GM19328 (cell line): Measurements from ENCODE around the gene RAPGEF4.
"Not testable (repeated sequence)": the region's sequence is repeated elsewhere in the genome, so short reads cannot be mapped to it uniquely, and the experiment has no call there.

Experiments used
- ATAC-seq: cut with Tn5 transposase; IDR thresholded peaks from one replicate; pipeline ENCODE4 v1.9.1; 2021; ENCODE audit warnings: mild to moderate bottlenecking, moderate library complexity; ENCODE audit not compliant: unreplicated experiment

The RAPGEF4 gene

DNA sequence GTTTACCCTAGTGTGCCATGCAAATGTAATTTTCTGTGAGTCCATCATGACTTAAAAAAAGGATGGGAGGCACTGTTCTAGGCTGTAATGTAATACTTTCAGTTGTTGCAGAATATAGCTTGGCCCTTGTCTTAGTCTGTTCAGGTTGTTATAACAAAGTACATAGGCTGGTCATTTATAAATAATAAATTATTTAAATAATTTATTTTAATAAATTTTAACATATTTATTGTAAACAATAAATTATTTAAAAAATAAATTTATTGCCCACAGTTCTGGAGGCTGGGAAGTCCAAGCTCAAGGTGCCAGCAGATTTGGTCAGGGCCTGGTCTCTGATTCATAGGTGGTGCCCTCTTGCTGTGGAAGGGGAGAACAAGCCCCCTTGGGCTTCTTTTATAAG lies 35.2 kb downstream of the RAPGEF4 start:
- ATAC-seq, result no peak

DNA sequence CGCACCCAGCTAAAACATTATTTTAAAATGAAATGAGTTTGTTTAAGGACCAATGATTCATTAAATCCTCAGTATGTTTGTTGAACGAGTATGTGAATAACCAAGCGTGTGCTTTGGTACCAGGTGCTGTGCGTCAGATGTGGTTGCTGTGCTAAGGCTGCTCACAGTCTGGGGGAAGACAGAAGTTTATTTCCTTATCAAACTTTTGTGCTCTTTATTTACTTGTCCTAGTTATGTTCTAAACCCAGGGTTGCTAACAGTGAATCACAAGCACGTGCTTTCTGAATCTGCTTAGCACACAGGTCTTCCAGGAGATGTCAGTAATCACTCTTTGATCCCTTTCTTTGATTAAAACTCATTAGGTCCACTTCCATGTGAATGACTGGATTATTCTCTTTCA lies 37.0 kb downstream of the RAPGEF4 start:
- no peak for ATAC-seq

DNA sequence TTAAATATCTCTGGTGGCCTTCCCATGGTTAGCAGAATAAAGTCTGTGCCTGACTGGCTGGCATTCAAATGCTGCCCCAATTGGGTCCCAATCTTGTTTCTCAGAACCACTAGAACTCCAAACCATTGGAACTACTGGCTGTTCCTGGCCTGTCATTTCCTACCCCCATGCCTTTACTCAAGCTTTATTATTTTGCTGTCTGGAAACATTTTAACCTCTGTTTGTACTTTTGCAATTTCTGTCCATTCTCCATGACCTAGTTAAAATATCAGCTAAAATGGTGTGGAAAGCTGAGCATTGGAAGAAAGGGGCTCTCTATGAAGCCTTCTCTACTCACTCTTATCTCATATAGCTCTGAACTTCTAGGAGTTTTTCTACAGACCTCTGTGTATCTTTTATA lies 38.7 kb downstream of the RAPGEF4 start:
- ATAC-seq, result no peak

DNA sequence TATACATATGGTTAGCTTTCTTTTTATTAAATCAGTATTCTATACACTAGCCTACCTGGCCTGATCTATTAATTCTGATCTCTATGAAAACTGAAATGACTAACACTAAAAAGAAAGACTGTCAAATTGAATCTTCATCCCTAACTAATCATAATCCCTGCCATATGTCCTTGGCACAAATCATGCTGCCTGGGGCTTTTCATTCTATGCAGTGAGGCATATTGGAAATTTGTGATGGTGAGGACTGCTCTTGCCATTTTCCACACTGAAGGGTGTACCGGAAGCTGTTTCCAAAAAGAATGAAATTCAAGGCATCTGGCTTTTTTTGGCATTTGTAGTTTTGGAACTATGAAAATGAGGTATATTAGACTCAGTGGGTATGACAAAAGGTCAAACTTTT lies 39.7 kb downstream of the RAPGEF4 start:
- no peak for ATAC-seq

DNA sequence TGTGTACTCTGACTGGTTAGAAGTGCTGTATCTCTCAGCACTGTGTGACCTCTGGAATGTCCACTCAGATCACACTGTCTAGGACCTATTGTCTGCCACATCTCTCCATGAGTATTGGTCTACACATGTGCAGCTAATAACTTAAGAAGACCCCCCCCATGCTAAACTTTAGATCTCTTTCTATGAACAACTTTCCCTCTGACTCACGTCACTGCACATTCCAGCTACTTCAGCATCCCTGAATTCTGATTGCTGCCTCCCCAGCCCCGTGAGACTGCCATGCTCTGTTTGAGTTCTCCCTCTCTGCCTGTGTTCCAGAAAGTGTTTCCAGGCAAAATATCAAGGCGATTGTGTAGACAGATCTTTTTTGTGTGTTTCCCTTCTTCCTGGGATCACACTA lies 41.8 kb downstream of the RAPGEF4 start:
- ATAC-seq, result no peak

DNA sequence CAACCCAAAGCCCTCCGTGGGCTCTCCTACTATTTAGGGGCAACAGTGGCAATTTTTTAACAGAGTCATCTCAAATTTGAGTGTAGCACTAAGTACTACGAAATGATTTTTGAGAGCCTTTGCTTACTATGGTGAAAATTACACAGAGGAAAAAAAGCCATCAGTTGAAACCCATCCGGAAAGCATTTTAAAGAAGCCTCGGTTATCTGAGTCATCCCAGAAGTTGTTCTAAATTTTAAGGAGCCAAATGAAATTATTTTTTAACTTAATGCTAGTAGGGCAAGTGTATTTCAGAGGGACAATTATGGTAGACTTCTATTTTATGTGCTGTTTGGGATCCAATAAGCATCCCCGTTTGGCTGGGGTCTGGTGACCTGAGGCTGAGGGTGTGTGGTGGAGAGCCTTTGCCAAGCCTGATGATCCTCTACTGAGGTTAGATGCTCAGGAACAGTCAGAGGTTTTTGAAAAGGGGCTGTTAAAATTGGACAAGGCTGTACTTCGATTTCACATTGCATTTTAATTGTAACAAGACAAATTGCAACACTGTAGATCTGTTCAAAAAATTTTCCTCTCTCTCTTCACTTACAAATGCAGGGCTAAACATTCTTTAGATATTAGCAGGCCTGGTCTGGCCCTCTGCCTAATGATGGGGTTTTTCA lies 47.0 kb downstream of the RAPGEF4 start:
- ATAC-seq, result no peak

DNA sequence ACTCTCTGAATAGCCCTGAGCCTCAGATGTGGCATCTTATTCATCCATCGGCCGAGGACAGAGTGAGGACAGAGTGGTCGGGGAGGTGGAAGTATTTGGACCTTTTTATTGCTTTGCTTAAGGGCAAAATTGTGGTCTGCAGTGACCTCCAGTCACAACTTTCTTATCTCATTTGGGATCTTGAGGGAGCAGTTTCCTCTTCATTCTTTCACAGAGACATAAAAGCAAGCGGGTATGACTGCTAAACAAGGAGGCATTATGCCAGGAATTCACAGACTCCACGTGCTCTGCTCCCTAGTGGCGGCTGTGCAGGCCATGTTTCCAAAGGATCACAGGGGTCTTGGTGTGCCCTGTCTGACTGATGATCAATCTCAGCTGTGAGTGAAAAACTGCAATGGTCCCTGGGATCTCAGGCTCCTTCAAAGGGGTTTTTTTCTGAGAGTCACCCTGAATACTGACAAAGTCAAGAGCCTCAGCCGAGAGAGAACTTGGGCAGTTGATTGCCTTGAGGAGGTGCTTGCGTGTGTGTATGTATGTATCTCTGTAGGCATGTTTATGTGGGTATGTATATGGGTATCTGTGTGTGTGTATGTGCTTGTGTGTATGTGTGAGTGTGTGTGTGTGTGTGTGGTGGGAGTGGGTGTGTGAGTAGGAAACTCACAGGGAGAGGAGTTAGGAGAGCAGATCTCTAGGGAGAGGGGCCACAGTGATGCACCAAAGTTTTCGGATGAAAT lies 47.7 kb downstream of the RAPGEF4 start:
- ATAC-seq, result no peak

DNA sequence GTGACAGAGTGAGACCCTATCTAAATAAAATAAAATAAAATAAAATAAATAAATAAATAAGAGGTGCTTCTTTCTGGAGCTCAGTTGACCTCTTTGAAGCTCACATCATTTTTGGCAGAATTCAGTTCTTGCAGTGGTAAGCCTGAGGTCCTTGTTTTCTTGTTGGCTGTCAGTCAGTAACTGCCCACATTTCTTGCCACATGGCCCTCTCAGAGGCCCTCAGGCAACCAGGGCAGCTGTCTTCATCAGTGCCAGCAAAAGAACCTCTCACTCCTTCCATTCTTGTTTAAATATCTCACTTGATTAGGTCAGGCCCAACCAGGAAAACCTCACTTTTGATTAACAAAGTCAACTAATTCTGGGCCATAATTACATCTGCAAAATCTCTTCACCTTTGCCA lies 53.2 kb downstream of the RAPGEF4 start:
- ATAC-seq, result no peak

DNA sequence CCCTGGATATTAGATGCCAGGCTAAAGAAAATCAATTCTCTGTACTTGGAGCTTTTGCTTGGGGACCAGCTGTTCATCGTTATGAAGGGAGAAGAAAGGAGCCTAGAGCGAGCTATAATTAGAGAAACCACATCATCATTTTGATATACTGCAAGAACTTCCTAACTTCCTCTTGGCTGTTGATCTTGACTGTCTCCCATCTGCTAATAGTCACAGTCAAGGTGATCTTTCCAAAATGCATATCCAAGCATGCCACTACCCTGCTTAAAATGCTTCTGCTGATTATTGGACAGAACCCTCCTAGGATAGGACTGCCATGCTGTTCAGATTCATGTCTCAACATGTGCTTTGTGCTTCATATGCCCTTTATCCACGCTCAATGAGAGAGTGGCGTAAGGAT lies 54.8 kb downstream of the RAPGEF4 start:
- ATAC-seq, result no peak

DNA sequence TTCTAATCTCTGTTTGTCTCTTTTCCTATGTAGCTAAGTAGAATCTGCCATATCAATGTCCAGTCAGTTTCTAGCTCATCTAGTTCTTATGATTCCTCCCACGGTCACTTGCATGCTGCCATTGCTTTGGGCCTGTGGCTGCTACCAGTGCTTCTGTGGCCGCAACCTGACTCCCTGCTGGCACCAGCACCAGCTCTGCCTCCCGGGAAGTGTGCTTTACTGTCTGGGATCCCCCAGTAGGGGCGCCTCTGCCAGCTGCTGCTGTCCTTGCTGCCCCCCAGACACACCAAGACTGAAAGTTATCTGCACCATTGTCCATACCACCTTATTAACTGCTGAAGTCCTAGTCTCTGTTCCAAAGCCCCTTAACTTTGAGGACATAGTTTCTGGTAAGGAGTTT lies 56.3 kb downstream of the RAPGEF4 start:
- no peak for ATAC-seq

DNA sequence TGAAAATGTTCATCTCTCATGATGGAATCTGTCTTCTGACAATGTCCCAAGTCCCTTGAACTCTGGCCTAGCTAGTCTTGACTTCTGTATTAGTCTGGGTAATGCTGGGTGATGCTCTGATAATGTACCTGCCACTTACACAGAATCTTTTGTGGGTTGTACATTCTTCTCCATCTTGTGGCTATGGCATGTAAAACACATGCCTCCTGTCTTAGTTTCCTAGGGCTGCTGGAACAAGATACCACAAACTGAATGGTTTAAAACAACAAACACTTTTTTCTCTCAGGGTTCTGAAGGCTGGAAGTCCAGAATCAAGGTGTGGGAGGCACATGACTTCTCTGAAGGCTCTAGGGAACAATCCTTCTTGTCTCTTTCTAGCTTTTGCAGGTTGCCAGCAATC lies 57.1 kb downstream of the RAPGEF4 start:
- no peak for ATAC-seq

DNA sequence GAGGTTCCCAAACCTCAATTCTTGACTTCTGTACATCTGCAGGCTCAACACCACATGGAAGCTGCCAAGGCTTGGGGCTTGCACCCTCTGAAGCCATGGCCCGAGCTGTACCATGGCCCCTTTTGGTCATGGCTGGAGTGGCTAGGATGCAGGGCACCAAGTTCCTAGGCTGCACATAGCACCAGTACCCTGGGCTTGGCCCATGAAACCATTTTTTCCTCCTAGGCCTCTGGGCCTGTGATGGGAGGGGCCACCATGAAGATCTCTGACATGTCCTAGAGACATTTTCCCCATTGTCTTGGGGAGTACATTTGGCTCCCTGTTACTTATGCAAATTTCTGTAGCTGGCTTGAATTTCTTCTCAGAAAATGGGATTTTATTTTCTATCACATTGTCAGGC lies 67.7 kb downstream of the RAPGEF4 start:
- not testable (repeated sequence) for ATAC-seq

DNA sequence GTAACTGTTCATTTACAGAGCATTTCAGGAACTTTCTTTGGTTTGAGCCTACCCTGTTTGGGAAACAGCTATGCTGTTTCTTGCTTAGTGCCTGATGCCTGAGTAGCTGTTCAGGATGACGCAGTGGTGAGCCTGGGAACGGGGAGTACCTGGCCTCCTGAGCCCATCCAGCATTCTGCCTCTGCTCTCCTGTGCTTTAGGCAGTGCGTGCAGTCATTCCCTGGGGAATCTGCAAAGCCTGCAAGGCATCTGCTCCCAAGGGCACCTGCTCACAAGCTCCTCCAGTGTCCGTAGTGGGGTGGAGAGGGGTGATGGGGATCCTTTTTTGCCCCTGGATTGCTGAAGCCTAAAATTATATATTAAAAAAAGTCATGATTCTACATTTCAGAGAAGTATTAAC lies 68.8 kb downstream of the RAPGEF4 start:
- no peak for ATAC-seq

DNA sequence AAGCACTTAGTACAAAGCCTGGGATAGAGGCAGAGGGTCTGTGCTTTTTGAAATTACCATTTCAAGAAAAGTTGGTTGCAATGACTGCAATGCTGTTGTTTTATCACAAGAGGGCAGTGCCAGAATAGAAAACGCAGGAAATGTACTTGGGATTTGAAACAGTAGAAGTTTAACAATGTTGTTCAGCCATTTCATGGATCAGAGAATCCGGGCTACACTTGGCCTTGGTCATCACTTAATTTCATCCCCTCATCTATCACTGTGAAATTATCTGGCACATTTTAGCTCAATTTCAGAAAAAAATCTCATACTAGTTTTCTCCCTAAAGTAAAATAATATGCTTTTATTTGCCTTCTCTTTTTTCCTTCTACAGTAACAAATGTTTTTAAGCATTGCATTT lies 70.8 kb downstream of the RAPGEF4 start:
- no peak for ATAC-seq

DNA sequence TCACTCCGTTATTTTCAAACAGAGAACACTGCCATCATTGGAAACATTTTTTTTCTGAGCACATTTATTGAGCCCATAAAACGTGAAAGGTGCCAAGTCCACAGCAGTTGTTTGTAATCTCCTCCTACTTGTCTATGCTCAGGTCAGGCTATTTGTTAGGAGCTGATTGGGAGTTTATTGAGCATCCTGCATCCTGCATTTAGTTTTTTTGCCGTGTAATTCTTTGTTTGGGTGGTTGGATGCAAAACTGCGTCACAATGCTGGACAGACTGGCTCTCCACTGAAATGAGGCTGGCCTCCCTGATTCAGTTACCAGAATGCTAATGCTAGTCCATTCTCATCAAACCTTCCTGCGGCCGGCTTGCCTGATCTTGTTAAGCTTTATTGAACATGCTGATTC lies 71.4 kb downstream of the RAPGEF4 start:
- ATAC-seq, result no peak

DNA sequence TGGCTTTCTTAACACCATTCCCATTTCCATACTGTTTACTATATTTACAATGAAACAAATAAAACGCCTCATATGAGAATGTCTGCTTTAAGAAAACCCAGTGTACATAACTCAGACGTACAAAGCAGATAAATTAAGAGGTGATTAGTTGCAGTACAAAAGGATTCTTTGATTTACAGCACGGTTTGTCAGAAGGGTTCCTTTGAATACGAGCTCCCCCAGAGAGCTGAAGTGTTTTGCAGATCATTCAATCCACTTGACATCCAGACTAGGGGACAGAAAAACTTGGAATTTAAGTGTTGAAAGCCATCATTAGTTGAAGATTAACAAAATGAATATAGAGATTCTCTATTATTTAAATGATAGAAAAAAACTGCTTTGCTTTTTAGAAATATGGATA lies 72.5 kb downstream of the RAPGEF4 start:
- ATAC-seq, result no peak

DNA sequence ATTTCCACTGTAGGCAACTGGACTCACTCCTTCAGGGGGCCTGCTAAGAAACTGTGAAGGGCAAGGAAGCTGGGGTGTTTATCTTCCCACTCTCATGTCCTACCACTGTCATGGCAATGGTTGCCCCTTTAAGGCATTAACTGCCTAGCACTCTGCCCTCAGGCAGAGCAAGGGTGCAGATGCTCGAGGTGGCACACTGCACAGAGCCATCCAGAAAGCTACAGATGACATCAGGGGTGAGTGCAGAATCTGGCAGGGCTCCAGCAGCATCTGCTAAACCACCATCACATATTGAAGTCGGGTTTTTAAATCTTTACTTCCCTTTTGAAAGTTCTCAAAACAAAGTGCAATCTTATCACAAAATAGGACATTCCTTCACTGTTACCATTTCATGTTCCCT lies 75.4 kb downstream of the RAPGEF4 start:
- no peak for ATAC-seq

DNA sequence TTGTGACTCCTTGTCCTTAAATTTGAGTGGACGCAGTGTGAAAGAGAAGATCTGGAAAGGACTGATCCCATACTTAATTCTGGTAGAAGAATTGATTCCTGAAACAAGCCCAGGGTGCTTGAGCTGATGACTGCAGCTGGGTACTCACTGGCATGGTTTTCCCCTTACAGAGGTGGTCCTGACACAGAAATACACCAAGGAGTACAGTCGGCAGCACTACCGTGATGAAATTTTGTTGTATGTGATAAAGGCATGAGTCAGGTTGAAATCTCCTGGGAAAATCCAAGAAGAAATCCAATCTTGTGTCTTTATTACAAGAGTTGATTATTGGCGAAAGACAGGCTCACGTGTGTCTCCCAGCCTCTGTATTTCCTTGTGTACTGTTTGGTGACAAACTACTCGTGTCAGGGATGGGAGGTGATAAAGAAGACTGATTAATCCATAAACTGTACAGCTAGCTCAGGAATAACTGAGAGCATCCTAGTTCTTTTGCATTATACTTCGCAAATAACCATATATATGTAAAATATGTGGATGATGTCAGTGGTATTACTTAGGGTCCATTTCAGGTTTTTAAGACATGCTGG lies 76.6 kb downstream of the RAPGEF4 start:
- no peak for ATAC-seq

DNA sequence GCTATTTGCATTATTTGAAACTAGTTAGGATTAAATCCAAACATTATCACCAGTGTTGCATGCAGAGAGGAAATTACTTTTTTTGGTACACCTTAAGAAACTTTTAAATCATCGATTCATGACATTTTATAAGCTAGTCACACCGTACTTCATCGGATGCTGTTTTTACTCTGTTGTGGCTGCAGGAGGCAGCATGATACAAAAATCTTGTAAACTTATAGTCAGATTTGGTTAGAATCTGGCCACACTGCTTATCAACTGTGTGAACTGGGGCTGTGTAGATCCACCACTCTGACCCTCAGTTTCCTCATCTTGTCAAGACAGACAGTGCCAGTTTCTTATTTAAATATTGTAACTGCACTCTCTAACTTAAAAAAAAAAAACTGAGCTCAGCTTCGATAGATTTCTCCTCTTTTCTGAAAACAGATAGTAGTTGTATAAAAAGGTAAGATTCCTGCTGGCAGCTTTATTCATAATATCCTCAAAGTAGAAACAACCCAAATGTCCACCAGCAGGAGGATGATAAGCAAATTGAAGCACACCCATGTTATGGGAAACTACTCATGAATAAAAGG lies 77.8 kb downstream of the RAPGEF4 start:
- ATAC-seq, result no peak

DNA sequence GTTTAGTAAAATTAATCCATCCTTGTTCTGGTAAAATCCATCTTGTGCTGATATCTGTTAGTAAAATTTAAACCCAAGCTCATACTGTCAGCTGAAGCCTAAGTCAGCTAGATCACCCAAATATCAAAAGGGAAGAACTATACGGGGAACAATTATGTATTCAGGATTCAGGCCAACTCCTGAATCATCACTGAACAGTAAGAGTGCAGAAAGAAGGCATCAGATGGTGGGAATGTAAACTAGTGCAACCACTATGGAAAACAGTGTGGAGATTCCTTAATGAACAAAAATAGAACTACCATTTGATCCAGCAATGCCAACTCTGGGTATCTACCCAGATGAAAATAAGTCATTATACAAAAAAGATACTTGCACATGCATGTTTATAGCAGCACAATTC lies 81.8 kb downstream of the RAPGEF4 start:
- no peak for ATAC-seq

DNA sequence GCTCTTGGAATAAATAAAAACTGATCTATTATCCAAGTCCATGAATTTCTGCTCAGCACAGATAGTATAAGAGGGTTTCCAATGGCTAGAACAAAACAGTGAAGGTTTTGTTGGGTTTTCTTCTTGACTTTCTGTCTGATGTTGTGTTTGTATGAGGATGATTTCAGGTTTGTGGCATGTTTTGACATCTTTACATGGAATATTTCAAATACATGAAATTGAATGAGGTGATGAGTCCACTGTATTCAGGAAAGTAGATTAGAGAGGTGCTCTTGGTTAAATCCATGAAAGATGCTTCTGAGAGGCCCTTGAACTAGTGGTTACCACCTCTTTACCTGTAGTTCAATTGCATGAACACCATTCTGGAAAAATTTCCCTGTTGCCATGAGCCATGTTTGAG lies 84.3 kb downstream of the RAPGEF4 start:
- no peak for ATAC-seq
